GM23248 (cell line): ENCODE measurements around the gene POU4F2. TPM values are rescaled to one million over a fixed set of nuclear protein-coding genes. Genes with fewer than 3 reads are reported as not detected.
"Not testable (repeated sequence)": the region's sequence is repeated elsewhere in the genome, so short reads cannot be mapped to it uniquely, and the experiment has no call there.

Experiments
- DNase-seq: peaks from one replicate; pipeline ENCODE4 v3.0.0-alpha.2; 2015
- H2AFZ ChIP-seq: fragments of 200-600 bp; sonication (generic); 2 replicates; pipeline ENCODE4 v1.6.1; 2016; ENCODE audit warnings: antibody characterized with exemption
- H3F3A ChIP-seq: fragments of 200-600 bp; sonication (generic); 2 replicates; pipeline ENCODE4 v1.6.1; 2016; ENCODE audit warnings: mild to moderate bottlenecking, antibody characterized with exemption, mixed run types; ENCODE audit not compliant: insufficient read depth
- H3K27ac ChIP-seq: fragments of 200-600 bp; sonication (generic); 2 replicates; pipeline ENCODE4 v1.5.1; 2016; ENCODE audit warnings: mild to moderate bottlenecking
- H3K27me3 ChIP-seq: fragments of 200-600 bp; sonication (generic); replicated peaks from 2 replicates; pipeline ENCODE4 v1.6.1; 2016; ENCODE audit warnings: mild to moderate bottlenecking; ENCODE audit not compliant: insufficient read depth
- H3K36me3 ChIP-seq: fragments of 200-600 bp; sonication (generic); 2 replicates; pipeline ENCODE4 v1.6.1; 2016; ENCODE audit warnings: low read depth, mild to moderate bottlenecking
- H3K4me1 ChIP-seq: fragments of 200-600 bp; sonication (generic); 2 replicates; pipeline ENCODE4 v1.6.1; 2016; ENCODE audit warnings: mild to moderate bottlenecking; ENCODE audit not compliant: insufficient read depth
- H3K4me2 ChIP-seq: fragments of 200-600 bp; sonication (generic); one replicate; pipeline ENCODE4 v1.6.1; 2016; ENCODE audit warnings: mild to moderate bottlenecking; ENCODE audit not compliant: unreplicated experiment
- H3K4me3 ChIP-seq: fragments of 200-600 bp; sonication (generic); 2 replicates; pipeline ENCODE4 v1.5.1; 2016; ENCODE audit warnings: mild to moderate bottlenecking
- H3K79me2 ChIP-seq: fragments of 200-600 bp; sonication (generic); 2 replicates; pipeline ENCODE4 v1.6.1; 2016; ENCODE audit warnings: mild to moderate bottlenecking; ENCODE audit not compliant: insufficient read depth
- H3K9ac ChIP-seq: fragments of 200-600 bp; sonication (generic); 2 replicates; pipeline ENCODE4 v1.6.1; 2016; ENCODE audit warnings: mild to moderate bottlenecking
- H3K9me2 ChIP-seq: fragments of 200-600 bp; sonication (generic); 2 replicates; pipeline ENCODE4 v1.6.1; 2016; ENCODE audit warnings: mixed run types, mild to moderate bottlenecking, moderate library complexity; ENCODE audit not compliant: insufficient read depth
- H3K9me3 ChIP-seq: fragments of 200-600 bp; sonication (generic); one replicate; pipeline ENCODE4 v1.6.1; 2017; ENCODE audit warnings: low read depth
- H4K20me1 ChIP-seq: fragments of 200-600 bp; sonication (generic); 2 replicates; pipeline ENCODE4 v1.6.0; 2016; ENCODE audit not compliant: insufficient read depth
- EZH2 ChIP-seq: fragments of 200-600 bp; sonication (generic); IDR thresholded peaks from 2 replicates; pipeline ENCODE4 v1.6.1; 2018; ENCODE audit warnings: antibody characterized with exemption, mild to moderate bottlenecking; ENCODE audit not compliant: insufficient read depth, poor library complexity, severe bottlenecking
- EZH2phosphoT487 ChIP-seq: fragments of 200-600 bp; sonication (generic); IDR thresholded peaks from 2 replicates; pipeline ENCODE4 v1.6.1; 2018; ENCODE audit warnings: antibody characterized with exemption, moderate library complexity, mild to moderate bottlenecking, low read depth; ENCODE audit not compliant: insufficient read depth
- WGBS, 2 experiments: methylation state at CpG; one replicate each; pipeline ENCODE4 v1.1.6; 2015 to 2017; ENCODE audit warnings: low lambda C conversion rate in 2 of 2, low coverage in 1 of 2; ENCODE audit errors: missing lambda C conversion rate in 2 of 2; 5-methylcytosine and 5-hydroxymethylcytosine counted together
- in situ Hi-C: fragments of 300-500 bp; cut with MboI; formaldehyde crosslinking; loops from 2 replicates; pipeline ENCODE4 v1.15.0; 2020
- polyA plus RNA-seq: library from polyadenylated mRNA; unstranded; fragments of >200 nt; fragmentation: Nextera tagmentation; extraction: Ambion mirVana; gene quantifications from 2 replicates; pipeline ENCODE4 v1.2.1, GENCODE V29; 2016
- total RNA-seq: library from RNA; depleted of rRNA; stranded (reverse); fragments of >200 nt; shearing (Covaris generic); gene quantifications from 2 replicates; pipeline ENCODE4 v1.2.3, GENCODE V29; 2014; rRNA removed

The POU4F2 gene
- total and polyA plus RNA-seq, 2 experiments from 2014 or later: not detected

DNA sequence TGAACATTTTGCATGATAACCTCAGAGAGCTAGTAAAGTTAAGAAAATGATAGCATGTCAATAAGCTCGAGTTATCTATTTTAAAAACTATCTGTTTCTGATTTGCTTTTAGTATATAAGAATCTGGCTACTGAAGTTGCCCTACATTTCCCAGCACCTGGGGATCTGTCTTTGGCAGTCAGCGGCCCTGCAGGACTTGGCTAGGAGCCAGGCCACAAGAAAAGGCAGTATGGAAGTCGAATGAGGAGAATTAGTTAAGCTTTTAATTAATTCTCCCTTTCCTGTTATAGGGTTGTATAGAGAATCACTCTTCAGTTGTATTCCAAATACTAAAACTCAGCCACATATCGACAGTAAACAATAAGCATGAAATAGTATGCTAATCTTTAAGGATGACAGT is 22.7 kb downstream of the POU4F2 start:
- in situ Hi-C loops: no loop called here
- no peak overlapping the region for H3K27ac ChIP-seq
- no peaks in the 10 kb centered on the region for H3K4me1 ChIP-seq
- peaks cover 14% of the 10 kb centered on the region; the same call in 1 of the 2 replicates for H3K27me3 ChIP-seq
- no peaks in the 10 kb centered on the region for H3K36me3 ChIP-seq
- no peaks in the 10 kb centered on the region for H3K79me2 ChIP-seq
- no peaks in the 10 kb centered on the region for H4K20me1 ChIP-seq
- no peak overlapping the region for H3K4me2 ChIP-seq
- H3K9me3 ChIP-seq: no peaks in the 10 kb centered on the region
- 31 to 43% methylated on average over 4 of the region's 4 CpGs for WGBS, 2 experiments
- no peak overlapping the region for H3K9ac ChIP-seq
- H2AFZ ChIP-seq: no peak overlapping the region
- no peak for DNase-seq
- TF ChIP-seq EZH2: no peak
- TF ChIP-seq EZH2phosphoT487: no peak
- H3K9me2 ChIP-seq: no peaks in the 10 kb centered on the region
- H3F3A ChIP-seq: no peaks in the 10 kb centered on the region
- no peak overlapping the region for H3K4me3 ChIP-seq

DNA sequence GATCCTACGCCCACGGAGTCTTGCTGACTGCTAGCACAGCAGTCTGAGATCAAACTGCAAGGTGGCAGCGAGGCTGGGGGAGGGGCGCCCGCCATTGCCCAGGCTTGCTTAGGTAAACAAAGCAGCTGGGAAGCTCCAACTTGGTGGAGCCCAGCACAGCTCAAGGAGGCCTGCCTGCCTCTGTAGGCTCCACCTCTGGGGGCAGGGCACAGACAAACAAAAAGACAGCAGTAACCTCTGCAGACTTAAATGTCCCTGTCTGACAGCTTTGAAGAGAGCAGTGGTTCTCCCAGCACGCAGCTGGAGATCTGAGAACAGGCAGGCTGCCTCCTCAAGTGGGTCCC is 25.2 kb downstream of the POU4F2 start:
- H3K27ac ChIP-seq, H3K36me3 ChIP-seq, DNase-seq, H3K79me2 ChIP-seq, H2AFZ ChIP-seq, H3K9me2 ChIP-seq, H4K20me1 ChIP-seq, in situ Hi-C loops, H3K9me3 ChIP-seq, H3K9ac ChIP-seq, H3K4me3 ChIP-seq, H3K4me1 ChIP-seq, H3F3A ChIP-seq, H3K4me2 ChIP-seq: not testable (repeated sequence)
- 55 to 59% methylated on average over 6 of the region's 6 CpGs for WGBS, 2 experiments
- peaks cover 14% of the 10 kb centered on the region; the same call in 1 of the 2 replicates for H3K27me3 ChIP-seq

DNA sequence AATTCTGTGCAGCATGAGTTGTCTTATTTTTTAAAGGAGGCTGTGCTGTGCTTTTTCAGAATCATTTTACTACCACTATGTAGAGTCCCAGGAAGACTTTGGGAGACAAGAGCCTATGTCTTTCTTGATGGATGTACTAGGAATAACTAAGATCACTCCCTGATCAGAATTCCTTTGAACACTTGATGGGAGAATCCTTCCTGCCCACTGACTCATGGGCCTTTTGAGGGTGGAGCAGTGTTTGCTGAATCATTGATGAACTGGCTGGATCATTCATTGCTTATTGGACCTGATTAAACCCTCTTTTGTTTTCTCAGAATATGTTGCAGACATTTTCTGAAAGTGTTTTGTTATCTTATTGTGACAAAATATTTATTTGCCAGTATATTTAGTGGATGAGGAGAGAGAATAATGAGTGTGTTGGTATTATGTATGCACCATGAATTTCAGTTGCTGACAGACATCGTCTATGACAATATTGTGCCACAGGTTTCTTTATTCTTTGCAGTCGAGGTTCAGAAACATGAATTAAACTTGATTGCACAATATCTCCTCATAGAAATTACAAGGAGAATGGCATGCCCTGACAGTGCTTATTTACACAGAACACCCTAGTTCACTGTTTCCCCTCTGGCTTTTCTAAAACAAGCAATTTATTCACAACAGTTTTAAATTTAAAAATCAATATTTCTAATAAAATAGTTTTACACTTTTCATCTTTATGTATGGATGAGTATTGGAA is 36.3 kb downstream of the POU4F2 start:
- in situ Hi-C loops: no loop called here

More for the DNA sequence above, 36.3 kb downstream of the POU4F2 start:
- Histone ChIP-seq H2AFZ (no peak overlapping the region), H3K4me2 (no peak overlapping the region), H4K20me1 (no peaks in the 10 kb centered on the region), H3K4me3 (no peak overlapping the region), H3K36me3 (no peaks in the 10 kb centered on the region), H3K9me2 (no peaks in the 10 kb centered on the region), H3F3A (no peaks in the 10 kb centered on the region), H3K79me2 (no peaks in the 10 kb centered on the region), H3K9me3 (no peaks in the 10 kb centered on the region), H3K27ac (no peak overlapping the region), H3K9ac (no peak overlapping the region), H3K4me1 (no peaks in the 10 kb centered on the region), H3K27me3 (no peaks in the 10 kb centered on the region)
- TF ChIP-seq EZH2 (no peak), EZH2phosphoT487 (no peak)
- no peak for DNase-seq
- WGBS, 2 experiments: 20 to 32% methylated on average over 2 of the region's 2 CpGs

Other genes with a start within 250 kb of the POU4F2 start
- gene SLC10A7, start 117.0 kb upstream of the POU4F2 start, total RNA-seq: 8.1 and 11.3 TPM in 2 replicates
- gene SLC10A7, start 117.0 kb upstream of the POU4F2 start, polyA plus RNA-seq: 4.5 and 5.0 TPM in 2 replicates